ENCODE measurements around the gene ITIH1. TPM values are rescaled to one million over a fixed set of nuclear protein-coding genes. Genes with fewer than 3 reads are reported as not detected.

ITIH1 gene
- total RNA-seq, 1 experiment from 2014 or later: 0.31 TPM

DNA sequence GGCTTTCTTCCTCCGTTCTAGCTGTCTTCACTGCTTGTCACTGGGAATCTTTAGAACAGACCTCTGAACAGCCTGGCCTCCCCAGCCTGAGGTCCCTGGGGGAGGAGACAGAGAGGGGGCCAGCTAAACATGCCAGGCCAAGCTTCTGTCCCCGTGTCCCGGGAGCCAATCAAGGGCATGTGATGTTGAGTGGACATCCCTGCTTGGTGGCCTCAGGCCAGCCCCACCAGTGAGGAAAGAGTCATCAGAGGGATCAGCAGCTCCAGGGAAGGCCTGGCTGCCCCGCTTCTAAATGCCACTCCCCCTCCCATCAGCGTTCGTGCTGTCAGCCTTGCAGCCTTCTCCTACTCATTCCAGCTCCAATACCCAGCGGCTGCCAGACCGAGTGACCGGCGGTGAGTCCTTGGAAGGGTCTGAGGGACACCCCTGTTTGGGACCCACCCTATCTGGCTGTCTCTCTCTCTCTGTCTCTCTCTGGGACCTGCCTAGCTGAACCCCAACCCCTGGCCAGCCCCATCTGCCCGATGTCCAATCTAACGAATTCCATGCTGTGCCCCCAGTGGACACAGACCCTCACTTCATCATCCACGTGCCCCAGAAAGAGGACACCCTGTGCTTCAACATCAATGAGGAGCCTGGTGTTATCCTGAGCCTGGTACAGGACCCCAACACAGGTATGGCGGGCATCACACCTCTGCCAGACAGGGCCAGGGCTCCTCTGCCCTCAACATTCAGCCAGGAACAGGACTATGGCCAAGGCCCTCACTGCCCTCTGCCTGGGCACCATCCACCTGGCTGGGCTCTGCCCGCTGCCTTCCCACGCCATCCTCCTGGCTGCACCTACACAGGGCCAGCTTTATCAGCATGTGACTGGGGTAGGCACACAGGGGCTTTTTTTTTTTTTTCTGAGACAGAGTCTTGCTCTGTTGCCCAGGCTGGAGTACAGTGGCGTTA, 10.6 kb downstream of the ITIH1 start:
- DNase-seq (ENCODE audit: low read depth, low spot score): no peak
- H3K4me3 ChIP-seq (ENCODE audit: low read depth in 2 of 2, low read length in 2 of 2): no peak overlapping the region
- ChIA-PET CTCF (no interaction called here), POLR2A (interaction anchor here (0.6 kb wide), 1 partner anchor 18 kb away, joined by 3 read pairs; no protein-coding TSS in a partner anchor)
- H3K9me3 ChIP-seq (ENCODE audit: control insufficient read depth, insufficient read depth, low read depth, low read length): no peaks in the 10 kb centered on the region
- no peak overlapping the region for H3K27ac ChIP-seq (ENCODE audit: low read length)
- H3K36me3 ChIP-seq (ENCODE audit: control insufficient read depth, insufficient read depth, low read length): no peaks in the 10 kb centered on the region
- no peaks in the 10 kb centered on the region for H3K4me1 ChIP-seq (ENCODE audit: control insufficient read depth, insufficient read depth, low read length)
- TF ChIP-seq SIN3A (IDR thresholded peaks at IDR 0.05; ENCODE audit: borderline replicate concordance, insufficient read depth, low read depth, low read length): no peak
- no peak for TF ChIP-seq TCF7L2 (IDR thresholded peaks at IDR 0.05; ENCODE audit: low read depth, low read length)
- no peak for TF ChIP-seq POLR2AphosphoS5 (IDR thresholded peaks at IDR 0.05; ENCODE audit: low read depth, low read length)
- TF ChIP-seq, protein P1, sequence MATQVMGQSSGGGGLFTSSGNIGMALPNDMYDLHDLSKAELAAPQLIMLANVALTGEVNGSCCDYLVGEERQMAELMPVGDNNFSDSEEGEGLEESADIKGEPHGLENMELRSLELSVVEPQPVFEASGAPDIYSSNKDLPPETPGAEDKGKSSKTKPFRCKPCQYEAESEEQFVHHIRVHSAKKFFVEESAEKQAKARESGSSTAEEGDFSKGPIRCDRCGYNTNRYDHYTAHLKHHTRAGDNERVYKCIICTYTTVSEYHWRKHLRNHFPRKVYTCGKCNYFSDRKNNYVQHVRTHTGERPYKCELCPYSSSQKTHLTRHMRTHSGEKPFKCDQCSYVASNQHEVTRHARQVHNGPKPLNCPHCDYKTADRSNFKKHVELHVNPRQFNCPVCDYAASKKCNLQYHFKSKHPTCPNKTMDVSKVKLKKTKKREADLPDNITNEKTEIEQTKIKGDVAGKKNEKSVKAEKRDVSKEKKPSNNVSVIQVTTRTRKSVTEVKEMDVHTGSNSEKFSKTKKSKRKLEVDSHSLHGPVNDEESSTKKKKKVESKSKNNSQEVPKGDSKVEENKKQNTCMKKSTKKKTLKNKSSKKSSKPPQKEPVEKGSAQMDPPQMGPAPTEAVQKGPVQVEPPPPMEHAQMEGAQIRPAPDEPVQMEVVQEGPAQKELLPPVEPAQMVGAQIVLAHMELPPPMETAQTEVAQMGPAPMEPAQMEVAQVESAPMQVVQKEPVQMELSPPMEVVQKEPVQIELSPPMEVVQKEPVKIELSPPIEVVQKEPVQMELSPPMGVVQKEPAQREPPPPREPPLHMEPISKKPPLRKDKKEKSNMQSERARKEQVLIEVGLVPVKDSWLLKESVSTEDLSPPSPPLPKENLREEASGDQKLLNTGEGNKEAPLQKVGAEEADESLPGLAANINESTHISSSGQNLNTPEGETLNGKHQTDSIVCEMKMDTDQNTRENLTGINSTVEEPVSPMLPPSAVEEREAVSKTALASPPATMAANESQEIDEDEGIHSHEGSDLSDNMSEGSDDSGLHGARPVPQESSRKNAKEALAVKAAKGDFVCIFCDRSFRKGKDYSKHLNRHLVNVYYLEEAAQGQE (IDR thresholded peaks at IDR 0.05; ENCODE audit: insufficient read depth in 1 of 2, low read depth in 2 of 2, low read length in 1 of 2): no peak
- TF ChIP-seq, protein P2, sequence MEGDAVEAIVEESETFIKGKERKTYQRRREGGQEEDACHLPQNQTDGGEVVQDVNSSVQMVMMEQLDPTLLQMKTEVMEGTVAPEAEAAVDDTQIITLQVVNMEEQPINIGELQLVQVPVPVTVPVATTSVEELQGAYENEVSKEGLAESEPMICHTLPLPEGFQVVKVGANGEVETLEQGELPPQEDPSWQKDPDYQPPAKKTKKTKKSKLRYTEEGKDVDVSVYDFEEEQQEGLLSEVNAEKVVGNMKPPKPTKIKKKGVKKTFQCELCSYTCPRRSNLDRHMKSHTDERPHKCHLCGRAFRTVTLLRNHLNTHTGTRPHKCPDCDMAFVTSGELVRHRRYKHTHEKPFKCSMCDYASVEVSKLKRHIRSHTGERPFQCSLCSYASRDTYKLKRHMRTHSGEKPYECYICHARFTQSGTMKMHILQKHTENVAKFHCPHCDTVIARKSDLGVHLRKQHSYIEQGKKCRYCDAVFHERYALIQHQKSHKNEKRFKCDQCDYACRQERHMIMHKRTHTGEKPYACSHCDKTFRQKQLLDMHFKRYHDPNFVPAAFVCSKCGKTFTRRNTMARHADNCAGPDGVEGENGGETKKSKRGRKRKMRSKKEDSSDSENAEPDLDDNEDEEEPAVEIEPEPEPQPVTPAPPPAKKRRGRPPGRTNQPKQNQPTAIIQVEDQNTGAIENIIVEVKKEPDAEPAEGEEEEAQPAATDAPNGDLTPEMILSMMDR (IDR thresholded peaks at IDR 0.05): no peak
- intact Hi-C loops (cut with micrococcal nuclease; ENCODE audit: unreplicated experiment): no loop called here
- no peaks in the 10 kb centered on the region; the same call in 1 of the 2 replicates for H3K27me3 ChIP-seq (ENCODE audit: control insufficient read depth, insufficient read depth, low read length)
- in situ Hi-C loops (cut with HindIII; ENCODE audit: low pct_unique_long_range_greater_than_20kb, low sequenced_read_pairs): no loop called here
- ATAC-seq: no peak
- BruUV-seq (replicated peaks): no TSS peak

DNA sequence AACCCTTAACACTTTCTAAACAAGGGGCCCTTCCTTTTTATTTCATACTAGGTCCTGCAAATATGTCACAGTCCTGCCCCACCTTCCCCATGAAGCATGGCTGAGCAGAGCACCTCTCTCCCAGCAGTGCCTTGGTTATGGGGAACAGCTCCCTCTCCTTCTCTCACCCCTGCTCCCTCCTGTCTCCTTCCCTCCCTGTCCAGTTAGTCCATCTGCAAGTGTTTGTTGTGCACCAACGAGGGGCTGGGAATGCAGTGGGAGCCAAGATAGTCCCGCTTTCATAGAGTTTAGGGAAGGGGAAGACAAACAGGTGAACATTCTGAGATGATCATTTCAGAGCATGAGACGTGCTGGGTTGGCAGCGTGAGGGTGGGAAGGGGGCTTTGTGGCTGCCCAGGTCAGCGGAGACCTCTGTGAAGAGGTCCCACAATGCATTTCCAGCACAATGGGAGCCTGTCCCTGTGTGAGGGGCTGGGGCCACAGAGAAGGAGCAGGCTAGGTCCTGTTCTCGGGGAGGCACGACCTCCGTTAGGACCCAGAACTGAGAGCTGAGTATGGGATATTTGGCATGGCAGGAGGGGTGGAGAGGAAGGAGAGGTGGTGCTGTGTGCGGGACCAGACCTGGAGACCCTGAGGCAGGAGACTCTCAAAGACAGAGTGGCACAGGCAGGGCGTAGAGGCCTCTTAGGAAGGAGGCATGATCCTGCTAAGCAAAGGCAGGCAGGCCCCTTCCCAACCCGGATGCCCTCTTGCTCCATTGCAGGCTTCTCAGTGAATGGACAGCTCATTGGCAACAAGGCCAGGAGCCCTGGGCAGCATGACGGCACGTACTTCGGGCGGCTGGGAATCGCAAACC, 11.7 kb downstream of the ITIH1 start:
- ChIA-PET POLR2A (no interaction called here), CTCF (no interaction called here)
- in situ Hi-C loops (cut with HindIII; ENCODE audit: low pct_unique_long_range_greater_than_20kb, low sequenced_read_pairs): no loop called here
- intact Hi-C loops (cut with micrococcal nuclease; ENCODE audit: unreplicated experiment): no loop called here
- no peaks in the 10 kb centered on the region for H3K9me3 ChIP-seq (ENCODE audit: control insufficient read depth, insufficient read depth, low read depth, low read length)
- no peaks in the 10 kb centered on the region for H3K4me1 ChIP-seq (ENCODE audit: control insufficient read depth, insufficient read depth, low read length)
- no TSS peak for BruUV-seq (replicated peaks)
- no peak overlapping the region for H3K27ac ChIP-seq (ENCODE audit: low read length)
- ATAC-seq (0 out of 2 replicates have a peak, but pooled peaks have one; percentile 23), DNase-seq (ENCODE audit: low read depth, low spot score) (no peak)
- TF ChIP-seq, protein P2 (IDR thresholded peaks at IDR 0.05): no peak
- no peak for TF ChIP-seq TCF7L2 (IDR thresholded peaks at IDR 0.05; ENCODE audit: low read depth, low read length)
- TF ChIP-seq, protein P1 (IDR thresholded peaks at IDR 0.05; ENCODE audit: insufficient read depth in 1 of 2, low read depth in 2 of 2, low read length in 1 of 2): no peak
- no peak for TF ChIP-seq SIN3A (IDR thresholded peaks at IDR 0.05; ENCODE audit: borderline replicate concordance, insufficient read depth, low read depth, low read length)
- no peak for TF ChIP-seq POLR2AphosphoS5 (IDR thresholded peaks at IDR 0.05; ENCODE audit: low read depth, low read length)
- no peaks in the 10 kb centered on the region for H3K36me3 ChIP-seq (ENCODE audit: control insufficient read depth, insufficient read depth, low read length)
- H3K4me3 ChIP-seq (ENCODE audit: low read depth in 2 of 2, low read length in 2 of 2): no peak overlapping the region
- H3K27me3 ChIP-seq (ENCODE audit: control insufficient read depth, insufficient read depth, low read length): no peaks in the 10 kb centered on the region

Data from Panc1 (cell line).